ENCODE results near the gene ZDHHC14.

GRCh38 chr6:157496534-157497095 lies 115.6 kb downstream of the ZDHHC14 start:
- TF ChIP-seq, protein P1, sequence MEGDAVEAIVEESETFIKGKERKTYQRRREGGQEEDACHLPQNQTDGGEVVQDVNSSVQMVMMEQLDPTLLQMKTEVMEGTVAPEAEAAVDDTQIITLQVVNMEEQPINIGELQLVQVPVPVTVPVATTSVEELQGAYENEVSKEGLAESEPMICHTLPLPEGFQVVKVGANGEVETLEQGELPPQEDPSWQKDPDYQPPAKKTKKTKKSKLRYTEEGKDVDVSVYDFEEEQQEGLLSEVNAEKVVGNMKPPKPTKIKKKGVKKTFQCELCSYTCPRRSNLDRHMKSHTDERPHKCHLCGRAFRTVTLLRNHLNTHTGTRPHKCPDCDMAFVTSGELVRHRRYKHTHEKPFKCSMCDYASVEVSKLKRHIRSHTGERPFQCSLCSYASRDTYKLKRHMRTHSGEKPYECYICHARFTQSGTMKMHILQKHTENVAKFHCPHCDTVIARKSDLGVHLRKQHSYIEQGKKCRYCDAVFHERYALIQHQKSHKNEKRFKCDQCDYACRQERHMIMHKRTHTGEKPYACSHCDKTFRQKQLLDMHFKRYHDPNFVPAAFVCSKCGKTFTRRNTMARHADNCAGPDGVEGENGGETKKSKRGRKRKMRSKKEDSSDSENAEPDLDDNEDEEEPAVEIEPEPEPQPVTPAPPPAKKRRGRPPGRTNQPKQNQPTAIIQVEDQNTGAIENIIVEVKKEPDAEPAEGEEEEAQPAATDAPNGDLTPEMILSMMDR (IDR thresholded peaks at IDR 0.05): no peak
- TF ChIP-seq POLR2A (IDR thresholded peaks at IDR 0.05): no peak
